H1 (cell line): ENCODE measurements around the gene IFT81. TPM values are rescaled to one million over a fixed set of nuclear protein-coding genes. Genes with fewer than 3 reads are reported as not detected.

Source experiments
- CTCF ChIA-PET: fragments of 300-600 bp; sonication (Branson Sonifier 250); formaldehyde crosslinking; loops from one replicate; lab custom pipeline; 2021; ENCODE audit not compliant: partially characterized antibody; lab: Charles Lee
- POLR2A ChIA-PET: fragments of 300-600 bp; sonication (Branson Sonifier 250); formaldehyde crosslinking; loops from one replicate; lab custom pipeline; 2021; ENCODE audit warnings: inconsistent platforms; ENCODE audit not compliant: partially characterized antibody; lab: Charles Lee
- DNase-seq, 2 experiments: peaks; one replicate each; pipeline versions ENCODE4 v3.0.0 to v3.0.0-alpha.2; 2010 to 2022; ENCODE audit warnings: low spot score in 2 of 2, low read depth in 1 of 2, mixed read lengths in 1 of 2
- FAIRE-seq: peaks from 2 replicates; lab custom pipeline; 2011; peaks lifted over from hg19 to GRCh38; lab: Jason Lieb, UNC
- H2AFZ ChIP-seq: 2 replicates; pipeline ENCODE4 v1.8.1; 2012; ENCODE audit warnings: low read length, inconsistent platforms
- H2AK5ac ChIP-seq: 2 replicates; pipeline ENCODE4 v1.6.1; 2013; ENCODE audit warnings: low read depth, low read length
- H2BK120ac ChIP-seq: replicated peaks from 2 replicates; pipeline ENCODE3; 2013; ENCODE audit warnings: low read depth, low read length, inconsistent platforms
- H2BK12ac ChIP-seq: 2 replicates; pipeline ENCODE4 v1.6.1; 2013; ENCODE audit warnings: low read depth, low read length
- H2BK15ac ChIP-seq: 2 replicates; pipeline ENCODE4 v1.6.1; 2013; ENCODE audit warnings: low read length
- H2BK20ac ChIP-seq: 2 replicates; pipeline ENCODE4 v1.6.1; 2013; ENCODE audit warnings: low read length
- H2BK5ac ChIP-seq: 2 replicates; pipeline ENCODE4 v1.6.1; 2013; ENCODE audit warnings: low read depth, low read length
- H3K14ac ChIP-seq: 2 replicates; pipeline ENCODE4 v1.6.1; 2013; ENCODE audit warnings: inconsistent platforms; ENCODE audit not compliant: insufficient read length
- H3K18ac ChIP-seq: 2 replicates; pipeline ENCODE4 v1.6.1; 2013; ENCODE audit warnings: low read length; ENCODE audit errors: extremely low read depth
- H3K23ac ChIP-seq: 2 replicates; pipeline ENCODE4 v1.6.1; 2013; ENCODE audit warnings: inconsistent platforms; ENCODE audit not compliant: insufficient read length
- H3K23me2 ChIP-seq: 2 replicates; pipeline ENCODE4 v1.6.1; 2013; ENCODE audit warnings: low read depth, low read length
- H3K27ac ChIP-seq: 2 replicates; pipeline ENCODE4 v1.6.1; 2011; ENCODE audit warnings: low read depth, low read length, inconsistent platforms
- H3K27me3 ChIP-seq, 4 experiments: replicated peaks in 1 of 4; 1 replicate in 1 of 4; 2 replicates in 3 of 4; pipeline versions ENCODE4 v1.6.1 to v1.8.1; 2011 to 2013; ENCODE audit warnings: low read length in 3 of 4, mild to moderate bottlenecking in 3 of 4, inconsistent platforms in 2 of 4, mixed read lengths in 2 of 4, moderate library complexity in 1 of 4; ENCODE audit not compliant: control insufficient read depth in 3 of 4, insufficient read depth in 3 of 4; ENCODE audit errors: extremely low read depth in 1 of 4
- H3K36me3 ChIP-seq, 4 experiments: 2 replicates each; pipeline versions ENCODE4 v1.6.1 to v1.8.1; 2011 to 2013; ENCODE audit warnings: mild to moderate bottlenecking in 4 of 4, low read length in 3 of 4, moderate library complexity in 2 of 4, control low read depth in 1 of 4, inconsistent platforms in 1 of 4; ENCODE audit not compliant: insufficient read depth in 4 of 4, control insufficient read depth in 2 of 4
- H3K4ac ChIP-seq: replicated peaks from 2 replicates; pipeline ENCODE3; 2013; ENCODE audit warnings: low read length, low read depth, mixed read lengths, inconsistent platforms; ENCODE audit not compliant: insufficient read length
- H3K4me1 ChIP-seq, 4 experiments: replicated peaks in 1 of 4; 1 replicate in 1 of 4; 2 replicates in 3 of 4; pipeline versions ENCODE4 v1.6.1 to v1.8.1; 2011 to 2013; ENCODE audit warnings: low read length in 3 of 4, inconsistent platforms in 2 of 4, mixed read lengths in 1 of 4; ENCODE audit not compliant: insufficient read depth in 4 of 4, control insufficient read depth in 3 of 4
- H3K4me2 ChIP-seq, 2 experiments: 2 replicates each; pipeline versions ENCODE4 v1.6.1 to v1.8.1; 2011 to 2013; ENCODE audit warnings: low read depth in 2 of 2, low read length in 2 of 2, control low read depth in 1 of 2, inconsistent platforms in 1 of 2, mild to moderate bottlenecking in 1 of 2; ENCODE audit not compliant: insufficient read depth in 1 of 2
- H3K4me3 ChIP-seq, 4 experiments: fragments of 200-600, 300-600 bp in 1 of 4; sonication (generic), shearing (Covaris generic), sonication (Bioruptor Twin) in 1 of 4; 2 replicates each; pipeline versions ENCODE4 v1.5.1 to v1.8.1; 2011 to 2016; ENCODE audit warnings: low read length in 4 of 4, low read depth in 3 of 4, control low read depth in 2 of 4, inconsistent platforms in 2 of 4, mild to moderate bottlenecking in 2 of 4, mixed read lengths in 1 of 4, moderate library complexity in 1 of 4; ENCODE audit not compliant: insufficient read depth in 2 of 4; ENCODE audit errors: extremely low read depth in 1 of 4
- H3K56ac ChIP-seq: replicated peaks from 2 replicates; pipeline ENCODE3; 2013; ENCODE audit warnings: low read depth, mild to moderate bottlenecking, mixed read lengths, low read length, inconsistent platforms; ENCODE audit not compliant: insufficient read length
- H3K79me1 ChIP-seq: 2 replicates; pipeline ENCODE4 v1.6.1; 2013; ENCODE audit warnings: low read depth, low read length, control low read depth
- H3K79me2 ChIP-seq, 2 experiments: 2 replicates each; pipeline versions ENCODE4 v1.6.1 to v1.8.1; 2012 to 2013; ENCODE audit warnings: low read length in 2 of 2, mild to moderate bottlenecking in 2 of 2, inconsistent platforms in 1 of 2; ENCODE audit not compliant: insufficient read depth in 2 of 2, control insufficient read depth in 1 of 2
- H3K9ac ChIP-seq, 4 experiments: replicated peaks in 1 of 4; 1 replicate in 1 of 4; 2 replicates in 3 of 4; pipeline versions ENCODE4 v1.6.1 to v1.8.1; 2011 to 2013; ENCODE audit warnings: low read depth in 3 of 4, low read length in 3 of 4, control low read depth in 2 of 4, mild to moderate bottlenecking in 2 of 4, moderate library complexity in 2 of 4, inconsistent platforms in 1 of 4; ENCODE audit errors: extremely low read depth in 1 of 4
- H3K9me3 ChIP-seq, 2 experiments: 2 replicates each; pipeline versions ENCODE4 v1.6.1 to v1.8.1; 2012 to 2013; ENCODE audit warnings: mild to moderate bottlenecking in 2 of 2, moderate library complexity in 2 of 2, control low read depth in 1 of 2, inconsistent platforms in 1 of 2, low read depth in 1 of 2, low read length in 1 of 2, mixed read lengths in 1 of 2; ENCODE audit not compliant: insufficient read depth in 2 of 2
- H4K20me1 ChIP-seq, 2 experiments: replicated peaks in 1 of 2; 2 replicates each; pipeline versions ENCODE3 to v1.8.1; 2011 to 2013; ENCODE audit warnings: inconsistent platforms in 2 of 2, low read length in 2 of 2, mild to moderate bottlenecking in 1 of 2; ENCODE audit not compliant: insufficient read depth in 2 of 2, control insufficient read depth in 1 of 2
- H4K5ac ChIP-seq: 2 replicates; pipeline ENCODE4 v1.6.1; 2013; ENCODE audit warnings: low read length, low read depth, mixed read lengths, inconsistent platforms; ENCODE audit not compliant: insufficient read length
- H4K8ac ChIP-seq: 2 replicates; pipeline ENCODE4 v1.8.0; 2013; ENCODE audit warnings: mild to moderate bottlenecking, moderate library complexity, low read length, inconsistent platforms; ENCODE audit not compliant: insufficient read depth; ENCODE audit errors: extremely low read depth
- H4K91ac ChIP-seq: replicated peaks from 2 replicates; pipeline ENCODE3; 2013; ENCODE audit warnings: low read length, mixed read lengths, inconsistent platforms; ENCODE audit not compliant: insufficient read length
- ATF3 ChIP-seq: IDR thresholded peaks from 2 replicates; pipeline ENCODE4 v1.6.1; 2011; ENCODE audit warnings: low read depth, mild to moderate bottlenecking, low read length; ENCODE audit not compliant: insufficient read depth
- EP300 ChIP-seq, 2 experiments: IDR thresholded peaks; 1 replicate in 1 of 2; 2 replicates in 1 of 2; pipeline ENCODE4 v1.6.1; 2011 to 2012; ENCODE audit warnings: low read depth in 2 of 2, low read length in 2 of 2, mild to moderate bottlenecking in 2 of 2, borderline replicate concordance in 1 of 2, inconsistent platforms in 1 of 2, moderate library complexity in 1 of 2
- EZH2 ChIP-seq: fragments of 200-600 bp; sonication (generic); IDR thresholded peaks from 2 replicates; pipeline ENCODE4 v1.7.1; 2012; ENCODE audit warnings: low read depth, mild to moderate bottlenecking, moderate library complexity, low read length, inconsistent platforms; ENCODE audit not compliant: severe bottlenecking
- KDM4A ChIP-seq: IDR thresholded peaks from one replicate; pipeline ENCODE4 v1.7.1; 2012; ENCODE audit warnings: low read depth, mild to moderate bottlenecking, moderate library complexity, low read length, inconsistent platforms; ENCODE audit not compliant: severe bottlenecking
- NRF1 ChIP-seq: IDR thresholded peaks from 2 replicates; pipeline ENCODE4 v1.6.1; 2011; ENCODE audit warnings: mild to moderate bottlenecking, low read depth, low read length, improper control_type of control experiment
- POLR2A ChIP-seq, 2 experiments: IDR thresholded peaks; 1 replicate in 1 of 2; 2 replicates in 1 of 2; pipeline ENCODE4 v1.6.1; 2011; ENCODE audit warnings: low read depth in 2 of 2, low read length in 2 of 2, mild to moderate bottlenecking in 2 of 2; ENCODE audit errors: control extremely low read depth in 1 of 2
- POLR2AphosphoS5 ChIP-seq: IDR thresholded peaks from 2 replicates; pipeline ENCODE4 v1.6.1; 2011; ENCODE audit warnings: low read depth, low read length
- RBBP5 ChIP-seq: IDR thresholded peaks from 2 replicates; pipeline ENCODE4 v1.7.1; 2012; ENCODE audit warnings: low read depth, mild to moderate bottlenecking, inconsistent platforms, low read length, moderate library complexity, borderline replicate concordance
- SAP30 ChIP-seq: fragments of 300-600 bp; sonication (generic); IDR thresholded peaks from 2 replicates; pipeline ENCODE4 v1.7.1; 2012; ENCODE audit warnings: low read length, moderate library complexity, mild to moderate bottlenecking, inconsistent platforms; ENCODE audit not compliant: insufficient read depth, insufficient replicate concordance
- SIN3A ChIP-seq, 2 experiments: IDR thresholded peaks in 1 of 2; conservative IDR thresholded peaks in 1 of 2; 2 replicates each; pipeline ENCODE4 v1.6.1; 2011 to 2012; ENCODE audit warnings: low read length in 2 of 2, improper control_type of control experiment in 1 of 2, low read depth in 1 of 2, mild to moderate bottlenecking in 1 of 2
- SRF ChIP-seq: IDR thresholded peaks from 2 replicates; pipeline ENCODE4 v1.6.1; 2011; ENCODE audit warnings: mild to moderate bottlenecking, low read depth, low read length, moderate library complexity
- WGBS, 2 experiments: shearing (Covaris generic) in 1 of 2; methylation state at CpG; one replicate each; pipeline versions ENCODE4 v1.1.6 to v1.1.7; 2013 to 2015; ENCODE audit warnings: low lambda C conversion rate in 2 of 2, mixed read lengths in 2 of 2, inconsistent platforms in 1 of 2, low coverage in 1 of 2, missing lambda C conversion rate in 1 of 2; ENCODE audit not compliant: insufficient replicate concordance in 2 of 2, insufficient coverage in 1 of 2, insufficient read length in 1 of 2; ENCODE audit errors: extremely low coverage in 1 of 2, missing lambda C conversion rate in 1 of 2; 5-methylcytosine and 5-hydroxymethylcytosine counted together
- polyA plus RNA-seq, 7 experiments: library from polyadenylated mRNA; depleted of rRNA in 3 of 7; stranded (reverse) in 5 of 7; unstranded in 2 of 7; fragments of >200 nt in 5 of 7; fragments of 200-250 nt in 2 of 7; gene quantifications; 1 replicate in 5 of 7; 2 replicates in 1 of 7; 4 replicates in 1 of 7; pipeline versions ENCODE4 v1.2.1 to v1.2.3, GENCODE V29; 2011 to 2013; ENCODE audit warnings: missing spikeins in 2 of 7, mixed read lengths in 2 of 7
- total RNA-seq: library from RNA; stranded (reverse); fragmentation: NEBNext Ultra II Directional; extraction: Animal tissue kit (Norgen Biotek cat#: 25700); gene quantifications from 2 replicates; pipeline ENCODE4 v1.2.1, GENCODE V29; 2021

IFT81 gene
- total and polyA plus RNA-seq, 2 of the 8 experiments (the other 6 are each of a cell fraction or from before 2014, with no cell fraction given) = 4.1 to 14.5 TPM

DNA sequence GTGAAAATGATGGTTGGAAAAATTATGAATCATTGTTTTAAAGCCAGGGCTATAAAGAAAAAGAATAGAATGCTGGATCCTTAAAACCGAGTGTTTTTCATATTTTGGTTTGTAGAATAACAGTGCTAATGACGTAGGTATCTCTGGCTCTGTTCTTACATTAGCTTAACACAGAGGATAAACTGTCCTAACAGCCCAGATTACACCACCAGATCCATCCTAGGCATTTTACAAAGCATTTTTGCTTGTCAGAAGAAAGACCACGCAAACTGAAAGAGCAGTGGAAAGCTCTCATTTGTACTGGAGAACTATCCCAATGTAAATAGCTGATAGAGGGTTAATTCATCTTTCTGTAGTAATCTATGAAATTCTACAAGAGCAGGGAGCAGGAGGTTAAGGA lies 13.6 kb downstream of the IFT81 start:
- Histone ChIP-seq H2BK120ac (no peak overlapping the region), H3K14ac (no peak overlapping the region), H3K79me2 (no peaks in the 10 kb centered on the region), H3K23ac (no peak overlapping the region), H2BK20ac (no peak overlapping the region), H3K4ac (no peak overlapping the region), H3K4me3 (no peak overlapping the region), H2BK5ac (no peak overlapping the region), H2BK12ac (no peak overlapping the region), H3K27ac (no peak overlapping the region), H3K27me3 (no peaks in the 10 kb centered on the region), H3K23me2 (no peaks in the 10 kb centered on the region), H2AK5ac (no peak overlapping the region), H3K9ac (no peak overlapping the region), H2AFZ (no peak overlapping the region), H3K36me3 (peaks cover 0 to 31% (median 19%) of the 10 kb centered on the region in 4 experiments; a peak in 6 of 8 replicates), H2BK15ac (no peak overlapping the region), H3K4me2 (no peak overlapping the region), H4K8ac (no peak overlapping the region), H3K4me1 (no peaks in the 10 kb centered on the region), H3K79me1 (no peaks in the 10 kb centered on the region), H4K91ac (no peak overlapping the region), H3K18ac (no peak overlapping the region), H4K5ac (no peak overlapping the region), H3K56ac (no peak overlapping the region), H3K9me3 (no peaks in the 10 kb centered on the region), H4K20me1 (no peaks in the 10 kb centered on the region)
- DNase-seq (no peak), FAIRE-seq (no peak)
- WGBS, 2 experiments = 85% methylated on average over 3 of the region's 3 CpGs; no CpG with 5 or more reads in 1 of the 2 experiments
- ChIA-PET CTCF (interaction anchor here (0.7 to 2.7 kb wide), 3 partner anchors 36 to 188 kb away, joined by 3 to 7 read pairs (median 3); no protein-coding TSS in a partner anchor), POLR2A (interaction anchor here (1.3 kb wide), 1 partner anchor 14 kb away, joined by 3 read pairs; the partner anchor contains the start of gene IFT81)
- TF ChIP-seq SAP30 (no peak), KDM4A (no peak), POLR2A (IDR thresholded peaks at IDR 0.05; ENCODE audit: control extremely low read depth in 1 of 2, low read depth in 2 of 2, low read length in 2 of 2) (no peak), POLR2AphosphoS5 (no peak), NRF1 (no peak), ATF3 (no peak), EZH2 (no peak), SRF (no peak), SIN3A (conservative IDR thresholded peaks at IDR 0.05 in 1 of 2, IDR thresholded peaks at IDR 0.05 in 1 of 2; ENCODE audit: low read depth in 1 of 2, low read length in 2 of 2) (no peak), RBBP5 (no peak), EP300 (IDR thresholded peaks at IDR 0.05; ENCODE audit: borderline replicate concordance in 1 of 2, low read depth in 2 of 2, low read length in 2 of 2) (no peak)
- TF ChIP-seq, all 59 proteins: peak for 0
